Body of pancreas (tissue), 4 donors: ENCODE measurements around the gene SF3B3. TPM values are rescaled to one million over a fixed set of nuclear protein-coding genes. Genes with fewer than 3 reads are reported as not detected.

Source experiments
- ATAC-seq: fragments of 150-250 bp; one replicate; pipeline ENCODE4 v1.9.1; 2016
- DNase-seq, 4 donors: peaks; one replicate each; pipeline ENCODE4 v3.0.0-alpha.2; 2019
- H3K27ac ChIP-seq, 4 donors: fragments of 200-600 bp; sonication (generic); 1 replicate in 3 of 4; 2 replicates in 1 of 4; pipeline versions ENCODE4 v1.5.1 to v1.6.1; 2016 to 2019; ENCODE audit warnings: mild to moderate bottlenecking in 1 of 4, mixed read lengths in 1 of 4, moderate library complexity in 1 of 4
- H3K27me3 ChIP-seq, 2 donors: fragments of 200-600 bp; sonication (generic); one replicate each; pipeline ENCODE4 v1.6.0; 2016; ENCODE audit warnings: mild to moderate bottlenecking in 1 of 2
- H3K36me3 ChIP-seq, 2 donors: fragments of 200-600 bp; sonication (generic); replicated peaks in 1 of 2; 2 replicates each; pipeline ENCODE4 v1.5.1; 2016; ENCODE audit warnings: low read depth in 2 of 2; ENCODE audit not compliant: insufficient read depth in 1 of 2
- H3K4me1 ChIP-seq: fragments of 200-600 bp; sonication (generic); one replicate; pipeline ENCODE4 v1.6.0; 2016
- H3K4me3 ChIP-seq, 2 donors: fragments of 200-600 bp; sonication (generic); 1 replicate in 1 of 2; 2 replicates in 1 of 2; pipeline ENCODE4 v1.5.1; 2016 to 2019
- H3K9me3 ChIP-seq, 3 donors: fragments of 200-600 bp; sonication (generic); 1 replicate in 2 of 3; 2 replicates in 1 of 3; pipeline ENCODE4 v1.5.1; 2016
- POLR2A ChIP-seq, 3 donors: fragments of 450-650 bp; IDR thresholded peaks; one replicate each; pipeline ENCODE4 v1.6.1; 2016; ENCODE audit warnings: antibody characterized with exemption in 3 of 3, mild to moderate bottlenecking in 2 of 3
- WGBS, 2 donors: methylation state at CpG; one replicate each; pipeline ENCODE4 v1.1.5; 2017; 5-methylcytosine and 5-hydroxymethylcytosine counted together
- intact Hi-C: fragments of 100-400 bp; cut with DNase I; formaldehyde crosslinking; loops from one replicate; pipeline ENCODE4 v1.15.1; 2023
- total RNA-seq, 2 donors: library from RNA; depleted of rRNA; stranded (reverse); fragments of >200 nt; gene quantifications; one replicate each; pipeline ENCODE4 v1.1.0, GENCODE V29; 2016
- TF ChIP-seq, protein P1 (sequence below), 7 experiments: fragments of 450-650 bp in 4 of 7; fragments of 200-600 bp in 3 of 7; sonication (generic) in 3 of 7; IDR thresholded peaks; one replicate each; pipeline ENCODE4 v1.5.1; 2016 to 2019; ENCODE audit warnings: antibody characterized with exemption in 7 of 7

Gene SF3B3
- total RNA-seq, 2 donors from 2014 or later, result 47.5 to 53.4 TPM

DNA sequence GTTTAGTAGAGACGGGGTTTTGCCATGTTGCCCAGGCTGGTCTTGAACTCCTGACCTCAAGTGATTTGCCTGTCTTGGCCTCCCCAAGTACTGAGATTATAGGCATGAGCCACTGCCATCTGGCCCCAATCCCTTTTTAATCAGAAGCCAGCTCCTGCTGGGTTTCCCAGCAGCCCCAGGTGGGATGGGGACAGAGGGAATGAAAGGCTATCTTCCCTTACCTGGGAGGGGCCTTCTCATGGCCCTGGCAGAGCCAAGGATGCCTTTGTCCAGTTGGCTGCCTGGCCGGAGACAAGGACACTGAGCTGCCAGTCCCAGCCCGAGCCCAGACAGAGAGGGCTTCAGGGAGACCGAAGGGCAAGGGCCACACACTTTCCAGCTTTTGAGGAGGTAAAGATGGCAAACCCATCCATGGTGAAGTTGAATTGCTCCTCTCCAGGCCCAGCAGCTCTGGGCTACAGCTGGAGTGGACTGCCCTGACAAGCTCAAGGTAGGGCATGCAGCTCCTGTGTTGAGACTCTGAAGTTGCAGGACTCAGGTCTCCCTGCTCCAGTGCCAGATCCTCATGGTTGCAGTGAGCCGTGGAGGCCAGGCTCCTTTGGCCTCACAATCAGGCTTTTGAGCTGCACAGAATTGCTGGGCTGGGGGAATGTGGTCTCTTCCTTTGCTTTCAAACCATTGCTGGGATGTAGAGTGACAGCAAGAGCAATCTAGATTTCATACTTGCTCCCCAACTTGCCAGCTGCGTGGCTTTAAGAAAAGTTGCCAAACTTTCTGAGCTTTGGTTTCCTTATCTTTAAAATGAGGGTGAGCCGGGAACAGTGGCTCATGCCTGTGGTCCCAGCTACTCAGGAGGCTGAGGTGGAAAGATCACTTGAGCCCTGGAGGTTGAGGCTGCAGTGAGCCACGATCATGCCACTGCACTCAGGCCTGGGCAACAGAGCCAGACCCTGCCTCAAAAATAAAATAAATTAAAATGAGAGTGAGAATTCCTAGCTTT, 78.3 kb downstream of the SF3B3 start:
- Histone ChIP-seq H3K4me3 (no peak overlapping the region), H3K4me1 (no peaks in the 10 kb centered on the region), H3K9me3 (no peaks in the 10 kb centered on the region), H3K27me3 (no peaks in the 10 kb centered on the region), H3K27ac (no peak overlapping the region), H3K36me3 (no peaks in the 10 kb centered on the region)
- TF ChIP-seq, protein P1, sequence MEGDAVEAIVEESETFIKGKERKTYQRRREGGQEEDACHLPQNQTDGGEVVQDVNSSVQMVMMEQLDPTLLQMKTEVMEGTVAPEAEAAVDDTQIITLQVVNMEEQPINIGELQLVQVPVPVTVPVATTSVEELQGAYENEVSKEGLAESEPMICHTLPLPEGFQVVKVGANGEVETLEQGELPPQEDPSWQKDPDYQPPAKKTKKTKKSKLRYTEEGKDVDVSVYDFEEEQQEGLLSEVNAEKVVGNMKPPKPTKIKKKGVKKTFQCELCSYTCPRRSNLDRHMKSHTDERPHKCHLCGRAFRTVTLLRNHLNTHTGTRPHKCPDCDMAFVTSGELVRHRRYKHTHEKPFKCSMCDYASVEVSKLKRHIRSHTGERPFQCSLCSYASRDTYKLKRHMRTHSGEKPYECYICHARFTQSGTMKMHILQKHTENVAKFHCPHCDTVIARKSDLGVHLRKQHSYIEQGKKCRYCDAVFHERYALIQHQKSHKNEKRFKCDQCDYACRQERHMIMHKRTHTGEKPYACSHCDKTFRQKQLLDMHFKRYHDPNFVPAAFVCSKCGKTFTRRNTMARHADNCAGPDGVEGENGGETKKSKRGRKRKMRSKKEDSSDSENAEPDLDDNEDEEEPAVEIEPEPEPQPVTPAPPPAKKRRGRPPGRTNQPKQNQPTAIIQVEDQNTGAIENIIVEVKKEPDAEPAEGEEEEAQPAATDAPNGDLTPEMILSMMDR (IDR thresholded peaks at IDR 0.05), result no peak
- TF ChIP-seq POLR2A (IDR thresholded peaks at IDR 0.05), result no peak
- intact Hi-C loops, result no loop called here
- DNase-seq, result no peak
- no peak for ATAC-seq
- WGBS, 2 donors, result 58 to 62% methylated on average over 8 of the region's 8 CpGs

DNA sequence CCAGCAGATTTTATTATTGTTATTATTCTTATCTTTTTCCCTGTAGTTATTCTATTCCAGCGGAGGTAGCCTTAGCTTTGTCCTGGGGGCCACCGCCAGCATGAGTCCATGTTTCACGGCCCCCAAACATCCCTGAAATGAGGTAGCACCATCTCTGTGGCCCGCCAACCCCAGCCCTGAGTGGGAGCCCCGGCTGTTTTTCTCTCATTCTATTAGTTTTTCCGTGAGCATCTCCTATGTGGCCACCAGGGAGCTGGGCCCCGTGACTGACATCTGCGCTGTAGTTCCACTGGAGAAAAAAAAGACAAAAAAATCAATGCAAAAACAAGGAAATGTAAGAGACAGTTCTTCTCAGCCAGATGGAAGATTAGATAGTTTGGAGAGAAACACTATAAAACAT, 79.2 kb downstream of the SF3B3 start:
- no peak overlapping the region for H3K4me3 ChIP-seq
- WGBS, 2 donors, result 74 to 76% methylated on average over 7 to 8 of the region's 8 CpGs
- H3K4me1 ChIP-seq, result no peaks in the 10 kb centered on the region
- H3K36me3 ChIP-seq, result no peaks in the 10 kb centered on the region
- ATAC-seq, result no peak
- intact Hi-C loops, result no loop called here
- H3K27me3 ChIP-seq, result no peaks in the 10 kb centered on the region
- no peak for DNase-seq
- no peaks in the 10 kb centered on the region for H3K9me3 ChIP-seq
- no peak overlapping the region for H3K27ac ChIP-seq
- TF ChIP-seq, protein P1 (IDR thresholded peaks at IDR 0.05), result no peak
- no peak for TF ChIP-seq POLR2A (IDR thresholded peaks at IDR 0.05)

DNA sequence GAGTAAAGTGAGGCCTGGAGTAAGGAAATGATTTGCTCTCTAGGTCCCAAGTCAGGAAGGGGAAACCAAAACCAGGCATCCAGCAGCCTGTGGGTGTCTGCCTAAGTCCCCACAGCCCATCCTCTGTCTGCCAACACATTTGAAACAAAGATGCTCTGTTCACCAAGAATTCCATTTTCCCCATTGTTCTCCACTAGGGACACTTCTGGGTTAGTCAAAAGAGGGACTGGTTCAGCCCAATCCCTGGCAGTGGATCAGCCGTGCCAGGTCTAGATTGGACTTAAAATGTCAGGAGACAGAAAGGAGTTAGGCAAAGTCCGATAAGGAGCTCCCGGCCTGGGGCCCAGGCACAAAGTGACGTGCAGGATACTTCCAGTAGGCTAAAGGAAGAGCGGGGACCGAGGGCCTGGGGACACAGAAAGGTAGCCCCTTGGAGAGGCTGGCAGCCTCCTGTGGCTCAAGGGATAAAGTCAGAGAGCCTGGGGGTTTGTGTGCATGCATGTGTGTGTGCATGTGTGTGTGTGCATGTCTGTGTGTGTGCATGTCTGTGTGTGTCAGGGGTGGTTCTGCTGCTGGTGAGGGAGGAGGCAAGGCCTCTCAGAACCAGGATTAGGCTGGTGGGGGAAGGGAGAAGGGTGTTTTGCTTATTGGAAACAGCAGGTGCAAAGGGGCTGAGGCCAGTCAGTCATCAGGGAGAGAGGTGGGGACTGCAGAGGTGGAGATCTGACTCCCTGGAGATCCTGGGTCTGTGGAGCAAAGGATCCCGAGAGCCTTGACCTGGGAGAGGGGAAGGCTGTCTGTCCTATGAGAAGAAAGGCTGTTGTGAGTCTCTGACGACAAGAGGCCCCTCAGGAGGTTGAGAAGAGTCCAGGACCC, 81.0 kb downstream of the SF3B3 start:
- no peaks in the 10 kb centered on the region for H3K27me3 ChIP-seq
- intact Hi-C loops, result no loop called here
- DNase-seq, result no peak
- 76 to 88% methylated on average over 8 of the region's 8 CpGs for WGBS, 2 donors
- no peaks in the 10 kb centered on the region for H3K9me3 ChIP-seq
- TF ChIP-seq, protein P1 (IDR thresholded peaks at IDR 0.05), result no peak
- no peak for TF ChIP-seq POLR2A (IDR thresholded peaks at IDR 0.05)
- H3K36me3 ChIP-seq, result no peaks in the 10 kb centered on the region
- H3K27ac ChIP-seq, result no peak overlapping the region
- ATAC-seq, result no peak
- H3K4me1 ChIP-seq, result no peaks in the 10 kb centered on the region
- no peak overlapping the region for H3K4me3 ChIP-seq

DNA sequence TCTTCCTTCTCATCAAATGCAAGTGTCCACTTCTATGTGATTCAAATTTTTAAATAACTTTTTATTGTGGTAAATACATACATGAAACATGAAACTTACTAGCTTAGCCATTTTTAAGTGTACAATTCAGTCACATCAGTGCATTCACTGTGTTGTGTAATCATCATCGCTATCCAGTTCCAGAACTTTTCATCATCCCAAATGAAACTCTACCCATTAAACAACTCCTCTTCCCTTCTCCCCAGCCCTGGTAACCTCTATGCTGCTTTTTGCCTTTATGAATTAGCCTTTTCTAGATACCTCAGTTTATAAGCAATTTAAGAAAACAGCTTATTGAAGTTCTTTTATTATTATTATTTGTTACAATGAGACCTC, 81.7 kb downstream of the SF3B3 start:
- ATAC-seq (no peak), DNase-seq (no peak)
- TF ChIP-seq POLR2A (IDR thresholded peaks at IDR 0.05), result no peak
- TF ChIP-seq, protein P1 (IDR thresholded peaks at IDR 0.05), result no peak
- Histone ChIP-seq H3K27me3 (no peaks in the 10 kb centered on the region), H3K27ac (no peak overlapping the region), H3K36me3 (no peaks in the 10 kb centered on the region), H3K9me3 (no peaks in the 10 kb centered on the region), H3K4me3 (no peak overlapping the region), H3K4me1 (no peaks in the 10 kb centered on the region)
- intact Hi-C loops, result no loop called here
- 96 to 100% methylated on average over 1 of the region's 1 CpG for WGBS, 2 donors
